Fibroblast of lung (primary cell): Measurements from ENCODE around the gene ATP11A. TPM values are rescaled to one million over a fixed set of nuclear protein-coding genes. Genes with fewer than 3 reads are reported as not detected.

ENCODE experiments used
- DNase-seq, 2 donors: peaks; one replicate each; pipeline versions ENCODE4 v3.0.0 to v3.0.0-alpha.2; 2010; ENCODE audit warnings: low read depth in 2 of 2
- H2AFZ ChIP-seq: 2 replicates; pipeline ENCODE4 v1.5.1; 2012; ENCODE audit warnings: low read length, control low read depth, inconsistent platforms
- H3K27ac ChIP-seq: 2 replicates; pipeline ENCODE4 v1.5.1; 2011; ENCODE audit warnings: low read length, control low read depth; ENCODE audit not compliant: insufficient read depth
- H3K27me3 ChIP-seq: 2 replicates; pipeline ENCODE4 v1.5.1; 2011; ENCODE audit warnings: mild to moderate bottlenecking, low read length; ENCODE audit not compliant: control insufficient read depth, insufficient read depth
- H3K36me3 ChIP-seq: 2 replicates; pipeline ENCODE4 v1.5.1; 2011; ENCODE audit warnings: low read length; ENCODE audit not compliant: control insufficient read depth, insufficient read depth
- H3K4me1 ChIP-seq: 2 replicates; pipeline ENCODE4 v1.5.1; 2011; ENCODE audit warnings: low read length; ENCODE audit not compliant: control insufficient read depth, insufficient read depth; ENCODE audit errors: extremely low read depth
- H3K4me2 ChIP-seq: 2 replicates; pipeline ENCODE4 v1.5.1; 2011; ENCODE audit warnings: low read length, control low read depth; ENCODE audit not compliant: insufficient read depth; ENCODE audit errors: extremely low read depth
- H3K4me3 ChIP-seq, 4 experiments: fragments of 200-600 bp in 1 of 4; sonication (generic) in 1 of 4; replicated peaks in 1 of 4; 2 replicates each; pipeline ENCODE4 v1.5.1; 2011 to 2016; ENCODE audit warnings: low read length in 4 of 4, low read depth in 3 of 4, mild to moderate bottlenecking in 3 of 4, control low read depth in 2 of 4, inconsistent platforms in 1 of 4, mixed read lengths in 1 of 4; ENCODE audit not compliant: insufficient read depth in 1 of 4; ENCODE audit errors: control extremely low read depth in 1 of 4
- H3K79me2 ChIP-seq: 2 replicates; pipeline ENCODE4 v1.5.1; 2012; ENCODE audit warnings: mild to moderate bottlenecking, low read length, inconsistent platforms; ENCODE audit not compliant: control insufficient read depth, insufficient read depth
- H3K9ac ChIP-seq: 2 replicates; pipeline ENCODE4 v1.5.1; 2011; ENCODE audit warnings: mild to moderate bottlenecking, low read length, control low read depth; ENCODE audit not compliant: insufficient read depth
- H3K9me3 ChIP-seq: 2 replicates; pipeline ENCODE4 v1.5.1; 2012; ENCODE audit warnings: low read depth, low read length; ENCODE audit not compliant: control insufficient read depth, insufficient read depth
- H4K20me1 ChIP-seq: 2 replicates; pipeline ENCODE4 v1.5.1; 2011; ENCODE audit warnings: low read length; ENCODE audit not compliant: control insufficient read depth, insufficient read depth; ENCODE audit errors: extremely low read depth
- CTCF ChIP-seq, 2 donors: IDR thresholded peaks in 1 of 2; conservative IDR thresholded peaks in 1 of 2; 1 replicate in 1 of 2; 2 replicates in 1 of 2; pipeline ENCODE4 v1.5.1; 2011 to 2012; ENCODE audit warnings: low read length in 2 of 2, control low read depth in 1 of 2, inconsistent platforms in 1 of 2, low read depth in 1 of 2, mild to moderate bottlenecking in 1 of 2
- EZH2 ChIP-seq: IDR thresholded peaks from 2 replicates; pipeline ENCODE4 v1.5.1; 2012; ENCODE audit warnings: low read length, control low read depth, mild to moderate bottlenecking; ENCODE audit errors: missing control alignments
- polyA plus RNA-seq, 2 donors: library from polyadenylated mRNA; depleted of rRNA in 1 of 2; stranded (reverse) in 1 of 2; unstranded in 1 of 2; fragments of >200 nt; gene quantifications; 2 replicates each; pipeline ENCODE4 v1.2.1, GENCODE V29; 2011 to 2012; ENCODE audit warnings: missing spikeins in 1 of 2
- total RNA-seq: library from RNA; depleted of rRNA; stranded (reverse); fragments of >200 nt; gene quantifications from 2 replicates; pipeline ENCODE4 v1.2.1, GENCODE V29; 2014

ATP11A gene
- total and polyA plus RNA-seq, 2 donors (not counting 1 experiment from before 2014, with no cell fraction given): 2.3 to 7.8 TPM

- Histone ChIP-seq H3K79me2 (no peaks in the 10 kb centered on the region), H3K4me2 (no peak overlapping the region), H3K4me3 (no peak overlapping the region), H3K9me3 (no peaks in the 10 kb centered on the region), H3K27me3 (no peaks in the 10 kb centered on the region), H3K36me3 (no peaks in the 10 kb centered on the region), H4K20me1 (no peaks in the 10 kb centered on the region), H2AFZ (no peak overlapping the region), H3K9ac (no peak overlapping the region), H3K4me1 (no peaks in the 10 kb centered on the region), H3K27ac (no peak overlapping the region)
- DNase-seq: no peak
- TF ChIP-seq CTCF (conservative IDR thresholded peaks at IDR 0.05 in 1 of 2, IDR thresholded peaks at IDR 0.05 in 1 of 2; ENCODE audit: low read depth in 1 of 2, low read length in 2 of 2): no peak
- TF ChIP-seq EZH2: no peak
Observed at GRCh38 chr13:112685896-112686295, 3.9 kb upstream of the ATP11A start.

DNA sequence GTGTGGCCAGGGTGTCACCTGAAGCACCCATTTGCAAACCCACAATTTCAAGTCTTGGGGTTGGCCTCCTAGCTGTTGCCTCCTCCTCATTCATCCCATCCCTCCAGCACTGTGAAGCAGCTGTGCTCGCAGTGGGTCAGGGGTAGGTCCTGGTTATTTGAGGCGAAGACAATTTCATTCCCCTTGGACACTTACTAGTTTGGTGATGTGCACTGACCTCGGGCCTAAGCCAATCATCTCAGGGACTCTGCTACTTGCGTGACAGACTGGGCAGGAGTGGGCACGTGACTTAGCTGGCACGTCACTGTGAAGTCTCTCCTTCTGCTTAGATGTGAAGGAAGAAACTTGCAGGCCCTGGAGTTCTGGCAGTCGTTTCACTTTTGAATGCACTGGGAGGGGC, 3.5 kb upstream of the ATP11A start:
- Histone ChIP-seq H4K20me1 (no peaks in the 10 kb centered on the region), H3K27me3 (no peaks in the 10 kb centered on the region), H3K4me3 (no peak overlapping the region), H3K36me3 (no peaks in the 10 kb centered on the region), H2AFZ (no peak overlapping the region), H3K79me2 (no peaks in the 10 kb centered on the region), H3K27ac (no peak overlapping the region), H3K9me3 (no peaks in the 10 kb centered on the region), H3K4me1 (no peaks in the 10 kb centered on the region), H3K4me2 (no peak overlapping the region), H3K9ac (no peak overlapping the region)
- DNase-seq: no peak
- no peak for TF ChIP-seq EZH2
- no peak for TF ChIP-seq CTCF (conservative IDR thresholded peaks at IDR 0.05 in 1 of 2, IDR thresholded peaks at IDR 0.05 in 1 of 2; ENCODE audit: low read depth in 1 of 2, low read length in 2 of 2)

DNA sequence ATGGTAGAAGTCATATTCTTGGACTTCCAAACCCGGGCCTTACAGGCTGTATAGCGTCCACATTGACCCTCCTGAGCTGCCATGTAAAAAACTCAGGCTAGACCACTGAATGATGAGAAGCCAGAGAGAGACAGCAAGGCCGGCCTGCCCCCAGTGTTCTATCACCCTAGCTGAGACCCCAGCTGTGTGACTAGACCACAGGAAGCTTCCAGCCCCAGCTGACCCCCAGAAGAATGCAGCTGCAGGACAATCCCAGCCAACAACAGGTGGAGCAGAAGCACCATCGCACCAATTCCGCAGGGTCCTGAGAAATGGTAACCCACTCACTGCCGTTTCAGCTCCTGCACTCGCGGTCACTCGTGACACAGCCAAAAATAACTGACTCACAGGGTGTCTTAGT, 2.9 kb upstream of the ATP11A start:
- H3K4me1 ChIP-seq: no peaks in the 10 kb centered on the region
- no peak for DNase-seq
- no peaks in the 10 kb centered on the region for H3K27me3 ChIP-seq
- H4K20me1 ChIP-seq: no peaks in the 10 kb centered on the region
- no peaks in the 10 kb centered on the region for H3K79me2 ChIP-seq
- H3K4me3 ChIP-seq: no peak overlapping the region
- no peaks in the 10 kb centered on the region for H3K9me3 ChIP-seq
- no peak for TF ChIP-seq EZH2
- no peak for TF ChIP-seq CTCF (conservative IDR thresholded peaks at IDR 0.05 in 1 of 2, IDR thresholded peaks at IDR 0.05 in 1 of 2; ENCODE audit: low read depth in 1 of 2, low read length in 2 of 2)
- H3K36me3 ChIP-seq: no peaks in the 10 kb centered on the region
- no peak overlapping the region for H3K27ac ChIP-seq
- no peak overlapping the region for H3K9ac ChIP-seq
- H3K4me2 ChIP-seq: no peak overlapping the region
- H2AFZ ChIP-seq: no peak overlapping the region
